Right lung (tissue), 5 donors: Measurements from ENCODE around the gene RDH16. TPM values are rescaled to one million over a fixed set of nuclear protein-coding genes. Genes with fewer than 3 reads are reported as not detected.
"Not testable (repeated sequence)": the region's sequence is repeated elsewhere in the genome, so short reads cannot be mapped to it uniquely, and the experiment has no call there.

ENCODE experiments used
- DNase-seq, 2 donors: peaks; one replicate each; pipeline ENCODE4 v3.0.0-alpha.2; 2013
- polyA plus RNA-seq, 5 donors: library from polyadenylated mRNA; unstranded; fragments of 120-200 nt; gene quantifications; one replicate each; pipeline versions ENCODE4 v1.2.1 to v1.2.3, GENCODE V29; 2013; ENCODE audit warnings: inconsistent platforms in 1 of 5, low replicate concordance in 1 of 5; ENCODE audit not compliant: insufficient read length in 5 of 5, insufficient read depth in 1 of 5

Gene RDH16
- polyA plus RNA-seq, 5 donors, result 0.48 to 0.94 (median 0.74) TPM

GRCh38 chr12:56921346-56921745 lies 36.1 kb downstream of the RDH16 start:
- no peak for DNase-seq

- DNase-seq, result not testable (repeated sequence)
Observed at GRCh38 chr12:56918139-56918538, 39.3 kb downstream of the RDH16 start.

DNA sequence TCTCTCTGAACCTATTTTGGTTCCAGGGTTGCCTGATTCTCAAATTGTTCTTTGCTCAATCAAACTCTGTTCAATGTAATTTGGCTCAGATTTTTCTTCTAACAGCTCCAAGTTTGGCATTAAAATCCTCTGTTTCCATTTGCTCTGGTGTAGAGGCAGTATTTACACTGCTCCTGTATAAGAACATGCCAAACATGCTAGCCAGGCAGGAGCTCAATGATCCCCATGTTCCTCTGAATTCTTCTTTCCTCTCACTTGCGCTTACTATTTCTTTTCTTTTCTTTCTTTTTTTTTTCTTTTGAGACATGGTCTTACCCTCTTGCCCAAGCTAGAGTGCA lies 40.4 kb downstream of the RDH16 start:
- DNase-seq, result no peak

- DNase-seq, result no peak
Observed at GRCh38 chr12:56916296-56916995, 41.0 kb downstream of the RDH16 start.

- DNase-seq, result no peak
Observed at GRCh38 chr12:56914724-56915123, 42.7 kb downstream of the RDH16 start.

GRCh38 chr12:56914256-56914655 lies 43.2 kb downstream of the RDH16 start:
- no peak for DNase-seq

- not testable (repeated sequence) for DNase-seq
Observed at GRCh38 chr12:56909403-56909802, 48.0 kb downstream of the RDH16 start.

DNA sequence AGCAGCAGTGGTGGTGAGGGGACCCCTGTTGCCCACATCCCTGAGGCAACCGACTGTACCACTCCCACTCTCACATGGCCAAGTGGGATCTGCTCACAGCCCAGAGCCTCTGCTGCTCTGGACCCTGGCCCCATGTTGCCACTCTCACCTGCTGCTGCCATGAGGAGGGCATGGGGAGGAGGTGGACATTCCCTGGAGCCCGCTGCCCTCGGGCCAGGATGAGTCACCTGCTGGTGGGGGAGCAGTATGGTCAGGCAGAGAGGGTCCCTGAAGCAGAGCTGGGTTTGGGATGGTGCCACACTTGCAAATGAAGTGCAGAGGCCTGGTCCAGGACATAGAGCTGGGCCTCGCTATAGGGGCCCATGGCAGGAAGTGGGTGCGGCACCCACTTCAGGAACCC lies 49.3 kb downstream of the RDH16 start:
- no peak for DNase-seq

DNA sequence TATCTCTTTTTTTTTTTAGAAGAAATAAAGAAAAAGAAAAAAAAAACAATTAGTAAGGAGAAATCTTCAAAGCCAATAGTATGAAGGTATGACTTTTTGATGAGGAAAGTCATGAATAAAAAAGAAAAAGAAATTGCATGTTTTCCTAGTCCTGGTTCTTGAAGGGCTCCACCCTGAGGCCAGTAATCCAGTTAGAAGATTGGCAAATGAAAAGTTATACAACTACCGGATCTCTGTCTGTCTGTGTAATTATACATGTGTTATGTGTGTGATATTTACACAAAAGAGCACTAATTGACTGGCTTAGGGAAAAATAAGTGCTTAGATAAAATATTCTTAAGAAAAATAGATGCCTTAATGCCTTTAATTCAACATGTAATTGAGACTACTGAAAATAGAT lies 51.6 kb downstream of the RDH16 start:
- no peak for DNase-seq

DNA sequence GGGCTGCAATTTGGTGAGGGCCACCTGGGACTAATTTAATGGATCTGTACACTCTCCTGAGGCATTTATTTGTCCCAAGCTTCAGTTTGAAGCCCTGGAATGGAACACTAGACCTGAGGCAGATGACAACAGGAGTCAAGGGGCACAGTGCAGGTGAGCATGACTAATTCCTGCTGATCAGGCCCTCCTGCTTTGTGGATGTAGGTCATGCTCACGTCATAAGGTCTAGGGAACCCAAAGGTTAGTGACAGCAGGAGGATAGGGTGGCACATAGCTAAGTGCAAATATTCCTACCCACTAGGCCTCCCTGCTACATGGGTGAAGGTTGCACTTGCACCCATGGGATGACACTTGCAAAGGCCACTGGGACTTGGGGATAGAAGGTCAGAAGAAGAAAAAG lies 54.0 kb downstream of the RDH16 start:
- no peak for DNase-seq

Other genes starting within 250 kb of the RDH16 start
- gene NACA, start 232.3 kb downstream of the RDH16 start, polyA plus RNA-seq, result 1,000 to 10,000 TPM; 2,287 to 2,895 (median 2,368) TPM
- gene PRIM1, start 205.3 kb downstream of the RDH16 start, polyA plus RNA-seq, result 10 to 100 TPM; 16.5 to 31.2 (median 23.7) TPM
- gene HSD17B6, start 194.3 kb downstream of the RDH16 start, polyA plus RNA-seq, result 1 to 10 TPM in 4 of 5 donors, under 1 TPM in 1; 0.95 to 4.6 (median 3.1) TPM
- gene SDR9C7, start 23.2 kb downstream of the RDH16 start, polyA plus RNA-seq, result under 1 TPM in 4 of 5 donors, not detected in 1; 0.09 to 0.24 (median 0.17) TPM
- 10 to 100 TPM in 4 of 5 donors, 1 to 10 TPM in 1; 9.1 to 12.8 (median 10.5) TPM for gene ZBTB39, start 48.9 kb upstream of the RDH16 start, polyA plus RNA-seq
- under 1 TPM; 0.19 to 0.90 (median 0.81) TPM for gene TAC3, start 58.9 kb upstream of the RDH16 start, polyA plus RNA-seq
- under 1 TPM; 0.08 to 0.22 (median 0.18) TPM for gene MYO1A, start 92.5 kb upstream of the RDH16 start, polyA plus RNA-seq
- 10 to 100 TPM; 15.7 to 36.6 (median 28.8) TPM for gene NEMP1, start 121.2 kb upstream of the RDH16 start, polyA plus RNA-seq
- gene NAB2, start 131.5 kb upstream of the RDH16 start, polyA plus RNA-seq, result 10 to 100 TPM; 34.2 to 52.7 (median 45.0) TPM
- gene STAT6, start 153.8 kb upstream of the RDH16 start, polyA plus RNA-seq, result 100 to 1,000 TPM; 131 to 169 (median 162) TPM
- 100 to 1,000 TPM in 3 of 5 donors, 10 to 100 TPM in 2; 83.7 to 168 (median 101) TPM for gene LRP1, start 170.9 kb upstream of the RDH16 start, polyA plus RNA-seq
- gene LRP1-AS, start 190.0 kb upstream of the RDH16 start, polyA plus RNA-seq, result 1 to 10 TPM in 1 of 5 donors, under 1 TPM in 3, not detected in 1; 0.29 to 1.1 (median 0.78) TPM